Stimulated activated naive CD4-positive, alpha-beta T cell treated with Interleukin-2 at 50 U/mL for 16 hours (primary cell): Measurements from ENCODE around the gene KRT23.
"Not testable (repeated sequence)": the region's sequence is repeated elsewhere in the genome, so short reads cannot be mapped to it uniquely, and the experiment has no call there.

Experiments
- DNase-seq: peaks from one replicate; lab custom pipeline; 2025; lab: John Stamatoyannopoulos, UW

The KRT23 gene

GRCh38 chr17:40950176-40950575 lies 12.7 kb upstream of the KRT23 start:
- no peak for DNase-seq

- DNase-seq, result no peak
Observed at GRCh38 chr17:40949418-40949817, 12.0 kb upstream of the KRT23 start.

- DNase-seq, result no peak
Observed at GRCh38 chr17:40947929-40948328, 10.5 kb upstream of the KRT23 start.

GRCh38 chr17:40945414-40945813 lies 8.0 kb upstream of the KRT23 start:
- DNase-seq, result no peak

- no peak for DNase-seq
Observed at GRCh38 chr17:40944531-40944930, 7.1 kb upstream of the KRT23 start.

GRCh38 chr17:40942553-40942952 lies 5.1 kb upstream of the KRT23 start:
- DNase-seq, result no peak

GRCh38 chr17:40940266-40940665 lies 2.8 kb upstream of the KRT23 start:
- DNase-seq, result no peak

GRCh38 chr17:40938981-40939380 lies 1.5 kb upstream of the KRT23 start:
- DNase-seq, result no peak

GRCh38 chr17:40936976-40937375 lies 470 bp downstream of the KRT23 start:
- DNase-seq, result no peak

- no peak for DNase-seq
Observed at GRCh38 chr17:40936437-40936971, 942 bp downstream of the KRT23 start.

- no peak for DNase-seq
Observed at GRCh38 chr17:40935624-40936023, 1.8 kb downstream of the KRT23 start.

GRCh38 chr17:40932608-40933007 lies 4.8 kb downstream of the KRT23 start:
- no peak for DNase-seq

GRCh38 chr17:40931311-40931710 lies 6.1 kb downstream of the KRT23 start:
- DNase-seq, result no peak

GRCh38 chr17:40926341-40926740 lies 11.1 kb downstream of the KRT23 start:
- DNase-seq, result no peak

- DNase-seq, result no peak
Observed at GRCh38 chr17:40922239-40922638, 15.2 kb downstream of the KRT23 start.

GRCh38 chr17:40921026-40921425 lies 16.4 kb downstream of the KRT23 start:
- no peak for DNase-seq

- DNase-seq, result not testable (repeated sequence)
Observed at GRCh38 chr17:40917116-40917515, 20.3 kb downstream of the KRT23 start.

GRCh38 chr17:40916366-40916765 lies 21.1 kb downstream of the KRT23 start:
- DNase-seq, result no peak

- DNase-seq, result no peak
Observed at GRCh38 chr17:40915721-40916256, 21.7 kb downstream of the KRT23 start.

GRCh38 chr17:40915199-40915661 lies 22.2 kb downstream of the KRT23 start:
- no peak for DNase-seq

GRCh38 chr17:40914075-40914855 lies 23.2 kb downstream of the KRT23 start:
- no peak for DNase-seq

- DNase-seq, result no peak
Observed at GRCh38 chr17:40912486-40913210, 24.8 kb downstream of the KRT23 start.

- DNase-seq, result no peak
Observed at GRCh38 chr17:40910441-40910841, 27.0 kb downstream of the KRT23 start.
